Suppressor macrophage (primary cell): ENCODE results near the gene S100A13.
"Not testable (repeated sequence)": the region's sequence is repeated elsewhere in the genome, so short reads cannot be mapped to it uniquely, and the experiment has no call there.

Experiments
- DNase-seq, 4 experiments: peaks; one replicate each; pipeline ENCODE4 v3.0.0-alpha.2; 2020 to 2022

S100A13 gene

GRCh38 chr1:153648000-153648643 lies 20.8 kb upstream of the S100A13 start:
- no peak for DNase-seq

GRCh38 chr1:153647346-153647714 lies 20.0 kb upstream of the S100A13 start:
- no peak for DNase-seq

GRCh38 chr1:153646672-153647345 lies 19.5 kb upstream of the S100A13 start:
- DNase-seq: peak; percentile 82 to 94 (median 86)

DNA sequence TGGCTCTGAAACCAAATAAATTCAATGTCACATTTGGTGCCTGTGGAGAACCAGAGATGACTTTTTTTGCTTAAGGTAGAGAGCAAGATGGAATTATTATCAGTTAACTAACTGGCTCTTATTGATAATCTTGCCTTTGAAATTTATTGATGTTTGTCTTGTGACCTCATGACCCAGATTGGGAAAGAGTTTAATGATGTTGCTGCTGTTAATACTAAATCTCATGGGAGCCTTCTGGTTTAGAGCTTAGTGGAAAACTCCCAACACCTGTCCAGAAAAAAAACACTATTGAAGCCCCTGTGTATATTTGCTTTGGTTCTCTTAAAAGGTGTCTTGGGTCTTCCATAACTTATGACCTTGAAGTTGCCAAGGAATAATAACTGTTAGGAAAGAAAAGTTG lies 16.5 kb upstream of the S100A13 start:
- no peak for DNase-seq

- no peak for DNase-seq
These were observed 15.8 kb upstream of the S100A13 start for GRCh38 chr1:153643100-153643499.

DNA sequence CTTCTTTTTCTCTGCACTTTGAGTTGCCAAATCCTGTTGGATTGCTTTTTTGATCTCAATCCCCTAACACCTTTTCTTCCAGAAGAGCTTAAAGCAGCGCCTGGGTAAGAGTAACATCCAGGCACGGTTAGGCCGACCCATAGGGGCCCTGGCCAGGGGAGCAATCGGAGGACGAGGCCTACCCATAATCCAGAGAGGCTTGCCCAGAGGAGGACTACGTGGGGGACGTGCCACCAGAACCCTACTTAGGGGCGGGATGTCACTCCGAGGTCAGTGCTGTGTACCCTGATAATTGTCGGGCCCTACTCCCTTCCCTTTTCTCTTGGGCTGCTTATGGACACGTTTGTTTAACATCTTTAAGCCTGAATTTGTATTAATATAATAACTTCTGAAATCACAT lies 14.9 kb upstream of the S100A13 start:
- no peak for DNase-seq

DNA sequence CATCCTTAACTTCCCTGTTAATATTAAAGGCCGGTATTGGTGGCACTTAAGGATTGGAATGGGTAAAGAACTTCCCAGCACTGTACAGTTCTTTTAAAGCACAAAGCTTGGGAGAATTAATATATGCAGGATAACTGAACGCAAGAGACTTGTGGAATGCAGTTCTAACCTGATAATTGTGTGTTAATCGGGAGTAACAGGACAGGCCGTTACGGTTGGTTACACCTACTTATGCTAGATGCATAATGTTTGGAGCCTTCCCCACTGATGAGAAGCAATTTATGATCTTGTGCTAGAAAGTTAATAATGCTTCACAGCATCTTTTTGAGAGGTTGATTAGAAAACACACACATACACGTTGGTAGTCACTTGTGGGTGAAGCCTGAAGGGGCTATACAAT lies 13.6 kb upstream of the S100A13 start:
- DNase-seq: no peak

DNA sequence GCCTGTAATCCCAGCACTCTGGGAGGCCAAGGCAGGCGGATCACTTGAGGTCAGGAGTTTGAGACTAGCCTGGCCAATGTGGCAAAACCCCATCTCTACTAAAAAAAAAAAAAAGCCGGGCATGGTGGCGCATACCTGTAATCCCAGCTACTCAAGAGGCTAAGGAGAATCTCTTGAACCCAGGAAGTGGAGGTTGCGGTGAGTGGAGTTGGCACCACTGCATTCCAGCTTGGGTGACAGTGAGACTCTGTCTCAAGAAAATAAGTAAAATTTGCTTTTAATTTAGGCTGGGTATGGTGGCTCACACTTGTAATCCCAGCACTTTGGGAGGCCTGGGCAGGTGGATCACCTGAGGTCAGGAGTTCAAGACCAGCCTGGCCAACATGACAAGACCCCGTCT lies 12.9 kb upstream of the S100A13 start:
- not testable (repeated sequence) for DNase-seq

DNA sequence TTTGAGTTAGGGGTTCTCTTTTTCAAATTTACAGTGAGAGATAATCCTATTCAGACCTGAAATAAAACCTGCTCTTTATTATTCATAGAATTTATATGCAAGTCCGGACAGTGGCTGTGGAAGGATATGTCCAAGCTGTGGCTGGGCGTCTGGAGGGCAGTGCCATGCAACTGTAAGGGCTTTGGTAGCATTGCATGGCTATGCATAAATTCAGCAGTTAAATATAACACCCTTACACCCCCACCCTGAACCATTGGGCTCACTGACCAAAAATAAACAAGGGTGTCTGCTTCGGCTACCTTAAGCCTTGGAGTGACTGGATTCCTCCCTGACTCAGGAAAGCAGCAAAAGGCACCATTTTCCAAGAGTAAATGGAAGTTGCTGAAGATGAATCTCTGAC lies 12.0 kb upstream of the S100A13 start:
- no peak for DNase-seq

- DNase-seq: no peak
These were observed 11.0 kb upstream of the S100A13 start for GRCh38 chr1:153638261-153638660.

DNA sequence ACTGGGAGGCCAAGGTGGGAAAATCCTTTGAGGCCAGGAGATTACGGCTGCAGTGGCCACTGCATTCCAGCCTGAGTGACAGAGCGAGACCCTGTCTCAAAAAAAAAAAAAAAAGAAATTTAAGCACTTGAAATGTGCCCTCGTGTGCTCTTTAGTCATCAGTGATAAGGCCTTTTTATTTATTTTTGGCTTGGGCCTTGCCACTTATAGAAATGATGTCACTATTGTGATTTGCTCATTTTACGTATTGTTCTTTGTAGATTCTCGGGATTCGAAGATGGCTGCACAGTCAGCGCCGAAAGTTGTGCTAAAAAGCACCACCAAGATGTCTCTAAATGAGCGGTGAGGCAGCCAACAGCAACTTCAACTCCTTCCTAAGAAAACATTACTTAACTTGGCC lies 9.0 kb upstream of the S100A13 start:
- no peak for DNase-seq

DNA sequence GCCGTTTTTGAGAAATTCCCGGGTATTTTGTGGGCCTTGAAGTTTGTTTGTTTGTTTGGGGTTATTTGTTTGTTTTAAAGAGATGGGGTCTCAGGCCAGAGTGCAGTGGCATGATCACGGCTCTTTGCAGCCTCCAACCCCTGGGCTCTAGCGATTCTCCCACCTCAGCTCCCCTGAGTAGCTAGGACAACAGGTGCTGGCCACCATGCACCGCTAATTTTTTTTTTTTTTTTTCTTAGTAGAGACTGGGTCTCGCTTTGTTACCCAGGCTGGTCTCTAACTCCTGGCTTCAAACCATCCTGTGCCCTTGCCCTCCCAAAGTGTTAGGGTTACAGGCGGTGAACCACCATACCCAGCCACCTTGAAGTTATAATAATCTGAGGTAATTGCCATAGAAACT lies 8.6 kb upstream of the S100A13 start:
- DNase-seq: no peak

DNA sequence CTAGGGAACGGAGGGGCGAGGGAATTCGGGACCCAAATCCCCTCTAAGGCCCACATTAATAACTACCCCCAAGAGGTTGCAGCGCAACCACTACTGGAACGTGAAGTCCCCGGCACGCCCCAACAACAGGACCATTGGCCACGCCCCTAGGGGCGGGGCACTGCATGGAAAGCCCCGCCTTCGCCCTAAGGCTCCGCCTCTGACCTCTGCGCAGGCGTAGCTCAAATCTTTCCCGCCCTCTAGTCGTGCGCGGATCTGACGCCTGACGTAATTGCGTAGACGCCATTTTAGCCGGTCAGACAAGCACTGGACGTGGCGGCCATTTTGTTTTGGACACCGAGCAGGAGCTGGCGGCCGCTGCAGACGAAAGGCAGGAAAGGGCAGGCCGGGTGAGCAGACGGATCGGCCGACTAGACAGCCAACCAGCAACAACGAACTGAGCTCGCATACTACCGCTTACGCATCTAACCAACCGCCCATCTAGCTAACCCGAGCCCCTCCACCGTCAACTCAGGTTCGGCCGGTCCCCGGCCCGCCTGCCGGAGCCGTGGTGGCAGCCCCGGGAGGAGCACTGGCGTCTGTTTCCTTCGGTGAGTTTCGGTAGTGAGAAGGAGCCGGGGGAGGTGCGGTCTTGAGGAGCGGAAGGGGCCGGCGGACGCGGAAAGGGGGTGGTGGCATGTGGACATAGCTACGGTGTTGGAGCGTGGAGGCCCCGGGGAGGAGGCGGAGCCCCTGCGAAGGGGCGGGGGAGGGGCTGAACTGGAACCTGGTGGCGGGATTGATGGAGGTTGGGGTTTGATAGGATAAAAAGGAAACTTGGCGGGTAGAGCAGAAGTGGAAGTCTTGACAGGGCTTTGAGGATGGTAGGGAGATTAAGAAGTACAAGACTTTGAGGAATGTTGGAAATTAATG lies 6.7 kb upstream of the S100A13 start, which contains the start of gene CHTOP:
Gene CHTOP (plus strand): TSS at position 313 of the 912 bp plus-strand sequence. CDS start 2,523 bp downstream, outside the sequence.
- DNase-seq: peak; percentile 98 to 100 (median 100)

- no peak for DNase-seq
These were observed 6.0 kb upstream of the S100A13 start for GRCh38 chr1:153633161-153633753.

DNA sequence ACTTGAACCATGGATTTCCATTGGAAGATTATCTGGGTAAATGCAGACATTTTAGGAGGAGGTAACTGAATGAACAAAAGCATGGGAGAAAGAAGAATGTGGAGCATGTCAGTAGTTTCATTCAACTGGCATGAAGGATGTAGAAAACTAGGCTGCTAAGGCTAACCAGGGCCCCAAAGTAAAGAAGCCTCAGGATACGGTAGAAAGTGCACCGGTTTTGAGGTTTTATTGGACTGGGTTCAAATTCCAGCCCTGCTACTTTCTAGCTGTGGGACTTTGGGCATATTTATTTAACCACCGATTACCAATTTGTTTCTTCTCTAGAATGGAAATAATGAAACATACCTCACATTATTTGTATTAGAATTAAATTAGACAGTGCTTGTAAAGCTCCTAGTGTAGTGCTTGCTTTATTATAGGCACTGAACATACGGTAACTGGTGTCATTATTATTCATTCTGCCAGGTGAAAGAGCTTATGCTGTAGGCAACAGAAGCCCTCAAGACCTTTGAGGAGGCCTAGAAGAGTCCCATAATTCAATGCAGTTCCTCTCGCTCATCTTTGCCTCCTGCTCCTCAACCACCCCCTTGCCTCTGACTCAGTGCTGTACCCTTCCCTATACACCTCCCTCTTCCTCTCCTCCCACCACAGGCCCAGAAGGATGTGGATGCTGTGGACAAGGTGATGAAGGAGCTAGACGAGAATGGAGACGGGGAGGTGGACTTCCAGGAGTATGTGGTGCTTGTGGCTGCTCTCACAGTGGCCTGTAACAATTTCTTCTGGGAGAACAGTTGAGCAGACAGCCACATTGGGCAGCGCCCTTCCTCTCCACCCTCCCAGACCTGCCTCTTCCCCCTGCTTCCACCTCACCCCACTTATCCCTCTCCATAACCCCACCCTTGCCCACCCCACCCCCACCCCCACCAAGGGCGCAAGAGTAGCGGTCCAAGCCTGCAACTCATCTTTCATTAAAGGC lies 4.0 kb upstream of the S100A13 start:
- DNase-seq: peak in 1 of 4 experiments; percentile 39

DNA sequence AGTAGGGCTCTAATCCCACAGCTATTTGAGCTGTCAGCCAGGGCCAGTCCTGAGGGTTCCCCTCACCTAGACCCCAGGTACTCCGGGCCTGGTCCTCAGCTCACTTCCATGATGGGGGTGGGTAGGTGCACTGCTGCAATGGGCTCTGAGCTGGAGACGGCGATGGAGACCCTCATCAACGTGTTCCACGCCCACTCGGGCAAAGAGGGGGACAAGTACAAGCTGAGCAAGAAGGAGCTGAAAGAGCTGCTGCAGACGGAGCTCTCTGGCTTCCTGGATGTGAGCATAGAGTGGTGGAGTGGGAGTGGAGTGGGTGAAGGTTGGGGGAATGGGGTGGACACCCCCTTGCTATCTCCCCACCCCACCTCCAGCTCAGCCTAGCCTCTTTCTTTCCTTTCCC lies 3.1 kb upstream of the S100A13 start:
- no peak for DNase-seq

DNA sequence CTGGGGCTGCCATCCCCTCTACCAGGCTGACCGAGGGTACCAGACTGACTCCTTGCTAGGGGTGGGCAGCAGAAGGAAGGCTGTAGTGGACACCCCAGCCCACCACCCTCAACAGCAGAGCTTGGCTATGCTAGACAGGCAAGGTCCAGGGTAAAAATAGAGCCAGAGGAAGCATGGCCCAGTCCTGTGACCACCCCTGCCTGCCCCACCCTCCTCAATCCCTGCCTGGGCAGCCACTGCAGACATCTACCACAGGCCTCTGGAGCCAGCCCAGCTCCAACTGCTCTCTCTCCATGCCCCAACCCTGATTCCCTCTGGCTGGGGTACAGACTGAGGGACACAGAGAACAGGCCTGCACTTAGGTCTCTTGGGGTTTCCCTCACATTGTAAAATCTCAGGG lies 2.7 kb upstream of the S100A13 start:
- DNase-seq: peak in 2 of 4 experiments; percentile 31 to 41

DNA sequence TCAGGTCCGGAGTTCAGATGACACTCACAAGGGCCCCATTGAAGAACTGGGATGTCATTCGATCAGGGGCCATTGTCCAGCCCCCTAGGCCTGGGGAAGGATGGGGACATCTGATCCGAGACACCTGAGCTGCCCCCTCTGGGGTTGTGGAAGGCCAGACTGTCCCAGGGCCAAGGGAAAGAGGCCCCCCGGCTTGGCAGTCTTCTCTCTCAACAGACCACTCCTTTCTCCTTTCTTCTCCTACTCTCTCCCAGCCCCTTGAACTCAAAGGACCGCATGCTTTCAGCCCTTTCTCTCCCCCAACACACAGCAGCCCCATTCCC lies 2.0 kb upstream of the S100A13 start:
- DNase-seq: no peak

DNA sequence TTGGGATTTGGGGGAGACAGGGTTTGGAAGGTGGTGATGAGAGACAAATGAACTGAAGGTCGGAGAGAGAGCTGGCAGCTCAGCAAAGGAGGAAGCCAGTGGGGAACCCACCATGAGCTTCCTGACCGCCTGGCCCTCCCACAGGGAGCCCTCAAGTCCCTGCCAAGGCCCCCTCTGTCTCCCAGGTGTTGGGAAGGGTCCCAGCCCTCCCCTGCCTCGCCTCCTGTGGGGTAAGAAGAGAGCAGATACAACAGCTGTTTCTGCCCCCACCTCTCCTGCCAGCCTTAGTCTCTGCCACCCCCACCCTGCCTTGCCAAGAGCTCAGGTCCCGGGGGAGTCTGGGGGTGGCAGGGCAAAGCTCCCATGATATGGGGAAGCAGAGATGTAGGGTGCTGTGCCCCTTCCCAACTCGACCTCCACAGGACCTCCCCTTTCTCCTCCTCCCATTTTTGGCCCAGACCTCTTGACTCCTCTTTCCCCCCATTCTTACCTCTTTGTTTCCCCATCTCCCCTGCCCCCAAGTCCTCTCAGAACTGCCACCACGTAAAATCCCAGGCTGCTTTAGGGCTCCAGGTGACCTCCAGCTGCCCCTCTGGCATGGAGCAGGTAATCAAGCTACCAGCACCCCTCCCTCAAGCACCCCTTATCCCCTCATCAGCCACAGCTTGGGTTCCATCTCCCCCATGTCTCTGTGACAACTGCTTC lies 1.5 kb upstream of the S100A13 start:
- DNase-seq: no peak

GRCh38 chr1:153627715-153628626 lies 666 bp upstream of the S100A13 start, which contains the start of gene S100A1:
Gene S100A1 (plus strand): TSS chr1:153628434. CDS start chr1:153630522, 2,088 bp downstream.
- no peak for DNase-seq
